CD14-positive monocyte (primary cell): ENCODE data around the gene SCN4A. TPM values are rescaled to one million over a fixed set of nuclear protein-coding genes. Genes with fewer than 3 reads are reported as not detected.

Experiments
- DNase-seq, 3 donors: peaks; one replicate each; pipeline ENCODE4 v3.0.0-alpha.2; 2011 to 2022
- H2AFZ ChIP-seq: 2 replicates; pipeline ENCODE4 v1.6.0; 2012; ENCODE audit warnings: mild to moderate bottlenecking, low read depth, low read length, inconsistent platforms; ENCODE audit not compliant: insufficient read depth, poor library complexity, severe bottlenecking
- H3K27ac ChIP-seq, 2 donors: 1 replicate in 1 of 2; 2 replicates in 1 of 2; pipeline ENCODE4 v1.5.1; 2012 to 2013; ENCODE audit warnings: low read length in 2 of 2, control low read depth in 1 of 2, inconsistent platforms in 1 of 2, low read depth in 1 of 2, mild to moderate bottlenecking in 1 of 2
- H3K27me3 ChIP-seq, 2 donors: one replicate each; pipeline versions ENCODE4 v1.6.0 to v1.6.1; 2011 to 2013; ENCODE audit warnings: low read length in 2 of 2; ENCODE audit not compliant: control insufficient read depth in 2 of 2, insufficient read depth in 2 of 2
- H3K36me3 ChIP-seq, 2 donors: replicated peaks in 1 of 2; 1 replicate in 1 of 2; 2 replicates in 1 of 2; pipeline versions ENCODE4 v1.5.1 to v1.6.1; 2012 to 2013; ENCODE audit warnings: low read length in 2 of 2, control low read depth in 1 of 2, inconsistent platforms in 1 of 2, mild to moderate bottlenecking in 1 of 2; ENCODE audit not compliant: insufficient read depth in 2 of 2, control insufficient read depth in 1 of 2
- H3K4me1 ChIP-seq, 2 donors: 1 replicate in 1 of 2; 2 replicates in 1 of 2; pipeline versions ENCODE4 v1.5.1 to v1.6.1; 2012 to 2013; ENCODE audit warnings: low read length in 2 of 2, control low read depth in 1 of 2, inconsistent platforms in 1 of 2, mild to moderate bottlenecking in 1 of 2, moderate library complexity in 1 of 2; ENCODE audit not compliant: insufficient read depth in 2 of 2, control insufficient read depth in 1 of 2
- H3K4me2 ChIP-seq: replicated peaks from 2 replicates; pipeline ENCODE3; 2012; ENCODE audit warnings: low read length, moderate library complexity, mild to moderate bottlenecking; ENCODE audit not compliant: poor library complexity, severe bottlenecking; ENCODE audit errors: extremely low read depth
- H3K4me3 ChIP-seq, 3 experiments: fragments of 200-600 bp in 1 of 3; sonication (generic) in 1 of 3; replicated peaks in 1 of 3; 1 replicate in 2 of 3; 2 replicates in 1 of 3; pipeline ENCODE4 v1.5.1; 2011 to 2013; ENCODE audit warnings: low read length in 3 of 3, mild to moderate bottlenecking in 3 of 3, control low read depth in 2 of 3, low read depth in 2 of 3, inconsistent platforms in 1 of 3, moderate library complexity in 1 of 3
- H3K79me2 ChIP-seq: 2 replicates; pipeline ENCODE4 v1.6.0; 2012; ENCODE audit warnings: mild to moderate bottlenecking, control low read depth, inconsistent platforms, low read length, moderate library complexity; ENCODE audit not compliant: insufficient read depth
- H3K9ac ChIP-seq: 2 replicates; pipeline ENCODE4 v1.6.0; 2017; ENCODE audit warnings: low read length, mild to moderate bottlenecking; ENCODE audit not compliant: insufficient read depth, poor library complexity, severe bottlenecking
- H3K9me3 ChIP-seq, 2 donors: replicated peaks in 1 of 2; 1 replicate in 1 of 2; 2 replicates in 1 of 2; pipeline versions ENCODE4 v1.5.1 to v1.6.1; 2012 to 2013; ENCODE audit warnings: low read length in 2 of 2, control low read depth in 1 of 2; ENCODE audit not compliant: control insufficient read depth in 1 of 2, insufficient read depth in 1 of 2
- H4K20me1 ChIP-seq: 2 replicates; pipeline ENCODE4 v1.6.0; 2012; ENCODE audit warnings: mild to moderate bottlenecking, low read length, control low read depth, moderate library complexity; ENCODE audit not compliant: insufficient read depth
- H3K27ac Mint-ChIP-seq, 7 donors: one replicate each; pipeline ENCODE4 v1.8.0; 2020; ENCODE audit warnings: mild to moderate bottlenecking in 7 of 7, mixed read lengths in 7 of 7, moderate library complexity in 6 of 7, inconsistent platforms in 2 of 7
- H3K27me3 Mint-ChIP-seq, 3 donors: one replicate each; pipeline ENCODE4 v1.8.0; 2021 to 2022; ENCODE audit warnings: low read depth in 3 of 3, mild to moderate bottlenecking in 3 of 3, mixed read lengths in 3 of 3, moderate library complexity in 3 of 3, inconsistent platforms in 1 of 3
- H3K36me3 Mint-ChIP-seq, 2 donors: one replicate each; pipeline ENCODE4 v1.8.0; 2020; ENCODE audit warnings: mixed read lengths in 2 of 2, inconsistent platforms in 1 of 2, mild to moderate bottlenecking in 1 of 2
- H3K4me1 Mint-ChIP-seq: one replicate; pipeline ENCODE4 v1.8.0; 2020; ENCODE audit warnings: mild to moderate bottlenecking, mixed read lengths
- H3K4me3 Mint-ChIP-seq, 2 donors: one replicate each; pipeline ENCODE4 v1.8.0; 2020; ENCODE audit warnings: mild to moderate bottlenecking in 2 of 2, mixed read lengths in 2 of 2, moderate library complexity in 1 of 2
- H3K9me3 Mint-ChIP-seq, 7 donors: one replicate each; pipeline ENCODE4 v1.8.0; 2020 to 2022; ENCODE audit warnings: mixed read lengths in 7 of 7, mild to moderate bottlenecking in 6 of 7, moderate library complexity in 6 of 7, inconsistent platforms in 2 of 7
- WGBS: methylation state at CpG from one replicate; pipeline ENCODE4 v1.1.5; 2013; ENCODE audit warnings: missing lambda C conversion rate; ENCODE audit not compliant: insufficient coverage; 5-methylcytosine and 5-hydroxymethylcytosine counted together
- intact Hi-C, 2 donors: fragments of 100-400 bp; cut with micrococcal nuclease; formaldehyde crosslinking; loops; one replicate each; pipeline versions ENCODE4 v1.15.0 to v1.15.1; 2023
- polyA plus RNA-seq, 3 donors: library from polyadenylated mRNA; depleted of rRNA in 1 of 3; unstranded in 2 of 3; stranded (reverse) in 1 of 3; fragments of 300-500 nt in 2 of 3; fragments of >200 nt in 1 of 3; fragmentation: Illumina TruSeq in 2 of 3; gene quantifications; 1 replicate in 2 of 3; 2 replicates in 1 of 3; pipeline ENCODE4 v1.2.3, GENCODE V29; 2012 to 2021
- TF ChIP-seq, protein P1 (sequence below): fragments of 200-600 bp; IDR thresholded peaks from one replicate; pipeline ENCODE4 v1.8.0; 2022; ENCODE audit warnings: antibody characterized with exemption, mild to moderate bottlenecking

The SCN4A gene
- polyA plus RNA-seq, 3 donors = not detected

DNA sequence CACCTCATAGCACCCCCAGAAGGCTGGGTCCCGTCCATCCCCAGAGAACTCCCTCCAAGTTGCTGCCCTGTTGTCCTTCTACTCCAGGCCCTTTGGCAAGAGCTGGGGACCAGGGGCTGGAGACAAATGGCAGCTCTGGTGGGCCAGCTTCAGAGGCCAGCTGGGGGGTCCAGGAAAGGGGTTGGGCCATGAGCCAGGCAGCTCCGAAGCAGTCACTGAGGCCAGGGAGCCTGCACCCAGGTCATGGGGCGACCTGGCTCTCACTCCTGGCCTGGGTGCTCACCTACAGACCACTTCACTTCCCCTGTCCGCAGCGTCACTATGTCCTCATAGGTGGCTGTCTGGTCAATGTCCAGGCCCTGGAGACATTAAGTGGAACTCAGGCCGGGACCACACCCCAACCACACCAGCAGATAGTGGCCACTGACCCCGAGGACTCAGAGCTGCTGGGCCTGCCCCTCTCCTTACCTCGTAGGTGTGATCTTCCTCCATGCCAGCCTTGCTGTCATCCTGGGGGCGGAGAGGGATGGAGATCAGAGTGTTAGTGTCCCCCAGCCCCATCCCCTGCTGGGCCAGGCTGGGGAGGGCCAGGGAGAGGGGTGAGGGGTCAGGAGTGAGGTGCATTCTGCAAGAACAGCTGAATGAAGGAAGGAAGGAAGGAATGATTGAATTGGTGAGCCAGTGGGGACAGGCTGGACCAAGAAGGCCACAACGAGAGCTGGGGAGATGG is 43.6 kb downstream of the SCN4A start:
- intact Hi-C loops = loop anchor here in 1 of 2 donors (10.0 kb wide), 1 partner anchor 356 kb away; no protein-coding TSS in a partner anchor
- Mint-ChIP-seq H3K4me1 (peaks cover 27% of the 10 kb centered on the region), H3K9me3 (peaks cover 0 to 2% (median 0%) of the 10 kb centered on the region in 7 donors), H3K27me3 (peaks cover 4 to 14% (median 5%) of the 10 kb centered on the region in 3 donors), H3K4me3 (no peak overlapping the region), H3K36me3 (peaks cover 4 to 5% of the 10 kb centered on the region in 2 donors), H3K27ac (no peak overlapping the region)
- Histone ChIP-seq H4K20me1 (no peaks in the 10 kb centered on the region), H3K4me2 (no peak overlapping the region), H3K4me3 (no peak overlapping the region), H3K36me3 (peaks cover 0 to 8% of the 10 kb centered on the region in 2 donors), H3K4me1 (peaks cover 24 to 26% of the 10 kb centered on the region in 2 donors), H2AFZ (no peak overlapping the region), H3K79me2 (no peaks in the 10 kb centered on the region), H3K27me3 (no peaks in the 10 kb centered on the region), H3K27ac (no peak overlapping the region), H3K9me3 (no peaks in the 10 kb centered on the region), H3K9ac (no peak overlapping the region)
- WGBS = 94% methylated on average over 7 of the region's 10 CpGs
- TF ChIP-seq, protein P1, sequence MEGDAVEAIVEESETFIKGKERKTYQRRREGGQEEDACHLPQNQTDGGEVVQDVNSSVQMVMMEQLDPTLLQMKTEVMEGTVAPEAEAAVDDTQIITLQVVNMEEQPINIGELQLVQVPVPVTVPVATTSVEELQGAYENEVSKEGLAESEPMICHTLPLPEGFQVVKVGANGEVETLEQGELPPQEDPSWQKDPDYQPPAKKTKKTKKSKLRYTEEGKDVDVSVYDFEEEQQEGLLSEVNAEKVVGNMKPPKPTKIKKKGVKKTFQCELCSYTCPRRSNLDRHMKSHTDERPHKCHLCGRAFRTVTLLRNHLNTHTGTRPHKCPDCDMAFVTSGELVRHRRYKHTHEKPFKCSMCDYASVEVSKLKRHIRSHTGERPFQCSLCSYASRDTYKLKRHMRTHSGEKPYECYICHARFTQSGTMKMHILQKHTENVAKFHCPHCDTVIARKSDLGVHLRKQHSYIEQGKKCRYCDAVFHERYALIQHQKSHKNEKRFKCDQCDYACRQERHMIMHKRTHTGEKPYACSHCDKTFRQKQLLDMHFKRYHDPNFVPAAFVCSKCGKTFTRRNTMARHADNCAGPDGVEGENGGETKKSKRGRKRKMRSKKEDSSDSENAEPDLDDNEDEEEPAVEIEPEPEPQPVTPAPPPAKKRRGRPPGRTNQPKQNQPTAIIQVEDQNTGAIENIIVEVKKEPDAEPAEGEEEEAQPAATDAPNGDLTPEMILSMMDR = no peak
- no peak for DNase-seq

DNA sequence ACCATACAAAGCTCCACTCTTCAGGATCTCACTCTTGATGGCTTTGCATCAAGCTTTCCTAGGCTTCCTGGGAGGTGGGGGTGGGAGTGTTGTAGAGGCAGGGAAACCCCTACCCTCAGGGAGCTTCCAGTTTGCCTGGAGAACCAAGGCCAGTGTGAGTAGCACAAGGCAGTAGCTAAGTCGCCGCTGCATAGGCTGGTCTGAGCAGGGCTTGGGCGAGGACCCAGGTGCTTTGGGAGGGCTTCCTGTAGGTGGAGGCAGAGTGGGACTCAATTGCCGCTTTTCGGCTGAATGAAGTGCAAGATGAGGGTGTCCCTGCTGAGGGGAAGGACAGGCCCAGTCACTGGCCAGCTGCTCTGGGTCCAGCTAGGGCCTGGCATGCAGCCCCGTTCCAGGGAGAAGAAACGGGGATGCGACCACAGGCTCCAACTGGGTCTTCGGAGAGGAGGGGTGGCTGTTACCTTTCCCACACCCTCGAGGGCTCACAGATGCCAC is 44.5 kb downstream of the SCN4A start:
- H3K27ac Mint-ChIP-seq = no peak overlapping the region
- Histone ChIP-seq H3K27ac (no peak overlapping the region), H3K27me3 (no peaks in the 10 kb centered on the region), H3K9ac (no peak overlapping the region), H2AFZ (no peak overlapping the region), H3K36me3 (peaks cover 0 to 8% of the 10 kb centered on the region in 2 donors), H3K4me3 (no peak overlapping the region), H3K79me2 (no peaks in the 10 kb centered on the region), H4K20me1 (no peaks in the 10 kb centered on the region), H3K4me1 (peaks cover 24 to 26% of the 10 kb centered on the region in 2 donors), H3K9me3 (no peaks in the 10 kb centered on the region), H3K4me2 (no peak overlapping the region)
- TF ChIP-seq, protein P1 = no peak
- WGBS = 91% methylated on average over 5 of the region's 10 CpGs
- peaks cover 27% of the 10 kb centered on the region for H3K4me1 Mint-ChIP-seq
- H3K36me3 Mint-ChIP-seq = peaks cover 4 to 5% of the 10 kb centered on the region in 2 donors
- intact Hi-C loops = loop anchor here in 1 of 2 donors (10.0 kb wide), 1 partner anchor 357 kb away; no protein-coding TSS in a partner anchor
- peaks cover 5 to 12% (median 5%) of the 10 kb centered on the region in 3 donors for H3K27me3 Mint-ChIP-seq
- H3K9me3 Mint-ChIP-seq = peaks cover 0 to 2% (median 0%) of the 10 kb centered on the region in 7 donors
- peak overlapping the region in 1 of 2 donors; percentile 31 for H3K4me3 Mint-ChIP-seq
- DNase-seq = no peak
